ENCODE data around the gene NXPH2.

DNA sequence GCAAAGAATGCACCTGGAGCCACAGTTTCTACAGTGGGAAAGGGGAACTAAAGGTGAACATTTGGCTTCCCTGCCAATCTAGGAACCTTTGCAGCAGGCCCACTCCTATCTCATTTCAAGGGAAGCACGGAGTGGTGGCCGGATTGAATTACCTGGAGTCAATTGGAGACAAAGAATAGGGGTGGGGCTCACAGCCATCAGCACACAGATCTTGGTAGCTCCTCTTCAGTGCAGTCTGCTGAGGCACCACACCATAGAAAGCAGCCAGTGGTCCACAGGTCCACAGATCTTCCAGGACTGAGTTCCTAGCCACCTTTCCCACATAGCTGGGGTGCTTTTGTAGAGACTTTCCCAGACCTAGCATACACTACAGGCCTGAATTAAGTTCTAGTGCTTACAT lies 43.5 kb upstream of the NXPH2 start:
- TF ChIP-seq POLR2AphosphoS5 (IDR thresholded peaks at IDR 0.05; ENCODE audit: low read depth, low read length) = no peak
- TF ChIP-seq REST (IDR thresholded peaks at IDR 0.05; ENCODE audit: insufficient read depth in 1 of 2, low read depth in 2 of 2, low read length in 2 of 2) = no peak
- no peak for TF ChIP-seq TAF1 (IDR thresholded peaks at IDR 0.05; ENCODE audit: borderline replicate concordance, insufficient read depth, low read length)
- no peak for TF ChIP-seq SIN3A (IDR thresholded peaks at IDR 0.05; ENCODE audit: borderline replicate concordance, insufficient read depth, low read length)
- no peak for TF ChIP-seq FOXP2 (optimal IDR thresholded peaks at IDR 0.05; ENCODE audit: borderline replicate concordance, extremely low read depth, extremely low read length, insufficient read depth)

Data from PFSK-1 (cell line).